GM18867 (cell line): ENCODE data around the gene KLF5.
"Not testable (repeated sequence)": the region's sequence is repeated elsewhere in the genome, so short reads cannot be mapped to it uniquely, and the experiment has no call there.

Source experiments
- ATAC-seq: cut with Tn5 transposase; IDR thresholded peaks from one replicate; pipeline ENCODE4 v1.9.1; 2021; ENCODE audit warnings: mild to moderate bottlenecking, moderate library complexity; ENCODE audit not compliant: unreplicated experiment

The KLF5 gene

GRCh38 chr13:73058736-73059459, at the start of gene KLF5:
Gene KLF5 (plus strand): TSS chr13:73059005. CDS start chr13:73059328, 323 bp downstream.
- peak; percentile 97 for ATAC-seq

DNA sequence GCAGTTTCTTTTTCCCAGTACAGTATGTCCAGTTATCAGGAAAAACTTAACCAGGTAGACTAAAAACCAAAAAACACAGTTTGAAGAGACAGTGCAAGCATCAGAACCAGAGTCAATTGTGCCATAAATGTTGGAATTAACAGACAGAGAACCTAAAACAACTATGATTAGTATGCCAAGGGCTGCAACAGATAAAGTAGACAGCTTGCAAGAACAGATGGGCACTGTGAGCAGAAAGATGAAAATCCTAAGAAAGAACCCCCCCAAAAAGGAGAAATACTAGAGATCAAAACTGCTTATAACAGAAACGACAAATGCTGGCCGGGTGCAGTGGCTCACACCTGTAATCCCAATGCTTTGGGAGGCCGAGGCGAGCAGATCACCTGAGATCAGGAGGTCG, 47.1 kb upstream of the KLF5 start:
- ATAC-seq, result no peak

DNA sequence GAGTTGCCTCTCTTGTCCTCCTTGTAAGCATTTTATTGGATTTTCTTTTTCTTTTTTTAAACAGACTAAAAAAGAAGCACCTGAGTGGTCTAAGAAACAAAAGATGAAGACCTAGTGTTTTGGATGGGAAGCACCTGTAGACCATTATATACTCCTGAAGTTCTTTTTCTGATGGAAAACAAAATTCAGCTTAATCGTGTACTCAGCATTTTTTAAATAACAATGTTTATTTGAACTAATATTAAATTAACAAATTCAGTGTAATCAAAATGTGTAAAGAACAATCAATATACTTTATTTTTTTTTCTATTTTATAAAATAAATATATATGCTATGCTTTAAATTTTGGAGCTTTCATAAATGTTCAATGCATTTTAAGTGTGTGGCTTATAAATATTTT, 43.0 kb upstream of the KLF5 start:
- ATAC-seq, result no peak

GRCh38 chr13:73018336-73018735, 40.5 kb upstream of the KLF5 start:
- ATAC-seq, result no peak

- peak; percentile 58 for ATAC-seq
Observed at GRCh38 chr13:73025217-73026012, 33.4 kb upstream of the KLF5 start.

DNA sequence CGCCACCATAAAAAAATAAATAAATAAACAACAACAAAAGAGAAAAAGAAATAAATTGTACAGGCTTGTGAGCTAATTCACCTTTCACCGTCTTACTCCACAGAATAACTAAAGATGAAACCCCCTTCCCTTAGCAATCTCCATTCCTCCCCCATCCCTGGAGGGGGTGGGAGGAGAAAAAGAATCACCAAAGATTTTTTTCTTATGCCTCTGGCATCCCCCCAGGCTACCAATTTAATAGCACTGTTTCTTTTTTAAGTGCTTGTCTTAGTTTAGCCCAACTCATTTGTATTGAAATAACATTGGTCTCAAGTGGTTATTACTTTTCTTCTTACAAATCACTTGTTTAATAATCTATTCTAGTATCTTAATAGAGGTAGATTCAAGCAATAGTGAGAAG, 23.9 kb upstream of the KLF5 start:
- ATAC-seq, result no peak

GRCh38 chr13:73035660-73036059, 23.1 kb upstream of the KLF5 start:
- no peak for ATAC-seq

- ATAC-seq, result no peak
Observed at GRCh38 chr13:73036566-73036965, 22.2 kb upstream of the KLF5 start.

- ATAC-seq, result no peak
Observed at GRCh38 chr13:73038064-73038463, 20.7 kb upstream of the KLF5 start.

- no peak for ATAC-seq
Observed at GRCh38 chr13:73039201-73040108, 19.4 kb upstream of the KLF5 start.

GRCh38 chr13:73040484-73040883, 18.3 kb upstream of the KLF5 start:
- ATAC-seq, result no peak

- ATAC-seq, result no peak
Observed at GRCh38 chr13:73040968-73041596, 17.7 kb upstream of the KLF5 start.

GRCh38 chr13:73045031-73045430, 13.8 kb upstream of the KLF5 start:
- no peak for ATAC-seq

- not testable (repeated sequence) for ATAC-seq
Observed at GRCh38 chr13:73048615-73049014, 10.2 kb upstream of the KLF5 start.

DNA sequence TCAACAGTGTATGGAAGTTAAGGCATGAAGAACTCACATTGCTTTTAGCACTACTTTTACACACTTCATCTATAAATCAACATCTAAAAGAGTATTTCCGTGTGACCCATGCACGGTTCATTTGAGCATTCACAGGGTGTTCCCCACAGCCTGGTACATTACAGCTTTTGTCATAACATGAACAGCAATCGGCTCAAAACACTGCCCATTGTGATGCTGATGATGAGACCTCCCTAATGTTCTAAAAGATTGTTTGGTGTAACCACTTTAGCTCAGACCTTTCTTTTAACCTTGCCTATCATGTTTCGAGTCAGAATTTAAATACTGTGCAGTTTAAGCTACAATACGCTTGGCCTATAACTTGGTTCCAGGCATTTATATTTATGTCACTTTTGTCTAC, 4.1 kb upstream of the KLF5 start:
- no peak for ATAC-seq

DNA sequence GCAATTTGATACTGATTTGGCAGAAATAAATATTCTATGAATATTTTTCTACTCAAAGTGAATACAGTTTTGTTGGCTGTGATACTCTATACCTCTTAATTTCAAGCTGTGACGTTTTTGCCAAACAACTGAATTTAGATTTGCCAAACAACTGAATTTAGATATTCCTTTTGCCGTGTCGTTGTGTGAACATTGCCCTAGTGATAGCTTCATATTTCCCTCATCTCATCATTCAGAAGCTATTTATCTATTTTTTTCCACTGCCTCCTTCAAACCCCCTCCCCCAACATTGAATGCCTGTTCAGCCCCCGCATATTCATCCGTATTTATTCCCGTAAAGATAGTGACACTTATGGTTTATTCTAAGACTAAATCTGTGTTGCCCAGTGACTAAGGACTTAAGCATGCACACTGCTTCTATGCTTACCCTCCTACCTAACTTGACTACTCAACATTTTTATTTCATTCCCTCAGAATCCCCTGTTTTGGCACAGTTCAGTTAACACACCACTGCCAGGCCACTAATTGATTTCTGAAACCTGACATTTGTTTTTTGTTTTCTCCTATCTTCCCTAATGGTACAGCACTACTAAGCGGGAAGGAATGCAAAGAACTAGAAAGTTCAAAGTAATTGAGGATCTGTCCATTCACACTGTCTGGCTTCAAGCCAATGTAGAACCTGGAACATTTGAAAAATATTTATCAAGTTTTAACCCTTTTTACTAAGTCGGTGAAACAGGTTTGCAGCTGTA, 2.8 kb upstream of the KLF5 start:
- ATAC-seq, result no peak

DNA sequence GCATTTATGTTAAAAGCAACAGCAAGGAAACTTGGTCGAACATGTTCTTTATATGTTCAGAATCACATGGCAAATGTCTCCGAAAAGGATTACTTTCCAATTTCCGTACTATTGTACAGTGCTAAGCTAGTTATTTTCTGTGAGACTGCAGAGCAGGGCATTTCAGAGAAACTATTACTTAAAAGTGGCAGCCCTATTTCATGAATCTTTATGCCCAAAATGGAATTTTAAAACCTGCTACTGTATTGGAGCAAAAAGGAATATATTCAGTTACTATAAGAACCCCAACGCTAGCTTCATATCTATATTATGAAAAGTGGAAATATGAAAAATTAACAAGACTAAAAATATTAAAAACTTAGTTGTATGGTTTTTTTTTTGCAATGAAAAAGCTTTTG, 2.2 kb upstream of the KLF5 start:
- no peak for ATAC-seq

- no peak for ATAC-seq
Observed at GRCh38 chr13:73057284-73058063, 1.3 kb upstream of the KLF5 start.

DNA sequence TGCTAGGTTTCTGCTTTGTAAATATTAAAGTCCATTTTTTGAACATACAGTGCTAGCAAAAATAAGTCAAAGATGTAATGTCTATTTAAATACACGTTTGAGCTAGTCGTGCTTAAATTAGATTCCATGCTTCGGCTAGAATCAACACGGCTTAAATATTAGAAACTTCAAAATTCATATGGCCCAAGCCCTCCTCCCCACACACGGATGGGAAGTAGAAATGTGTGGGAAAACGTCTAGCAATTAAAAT, 816 bp upstream of the KLF5 start:
- ATAC-seq, result no peak

GRCh38 chr13:73058432-73058735, 421 bp upstream of the KLF5 start:
- peak; percentile 21 for ATAC-seq
